GM23338 (cell line): ENCODE measurements around the gene NHS. TPM values are rescaled to one million over a fixed set of nuclear protein-coding genes. Genes with fewer than 3 reads are reported as not detected.

ENCODE experiments used
- ATAC-seq: fragments of 200-7000 bp; cut with Tn5 transposase; 3 replicates; pipeline ENCODE4 v1.9.1; 2020
- DNase-seq: peaks from one replicate; pipeline ENCODE4 v3.0.0-alpha.2; 2015; ENCODE audit warnings: low spot score
- H2AFZ ChIP-seq: fragments of 200-600 bp; sonication (generic); 2 replicates; pipeline ENCODE4 v1.8.0; 2016; ENCODE audit warnings: antibody characterized with exemption, mild to moderate bottlenecking, moderate library complexity
- H3F3A ChIP-seq: fragments of 200-600 bp; sonication (generic); replicated peaks from 2 replicates; pipeline ENCODE4 v1.8.0; 2017; ENCODE audit warnings: antibody characterized with exemption, mixed run types, low read depth
- H3K27ac ChIP-seq: fragments of 200-600 bp; sonication (generic); 2 replicates; pipeline ENCODE4 v1.6.1; 2016; ENCODE audit warnings: low read depth
- H3K27me3 ChIP-seq: fragments of 200-600 bp; sonication (generic); 2 replicates; pipeline ENCODE4 v1.8.0; 2016; ENCODE audit warnings: mild to moderate bottlenecking, mixed run types, moderate library complexity; ENCODE audit not compliant: insufficient read depth
- H3K36me3 ChIP-seq: fragments of 200-600 bp; sonication (generic); 2 replicates; pipeline ENCODE4 v1.8.0; 2016; ENCODE audit warnings: mild to moderate bottlenecking; ENCODE audit not compliant: insufficient read depth
- H3K4me1 ChIP-seq: fragments of 200-600 bp; sonication (generic); 2 replicates; pipeline ENCODE4 v1.8.0; 2016; ENCODE audit warnings: mild to moderate bottlenecking, moderate library complexity; ENCODE audit not compliant: insufficient read depth
- H3K4me2 ChIP-seq: fragments of 200-600 bp; sonication (generic); 2 replicates; pipeline ENCODE4 v1.7.1; 2017; ENCODE audit warnings: mixed run types
- H3K4me3 ChIP-seq: fragments of 200-600 bp; sonication (generic); 2 replicates; pipeline ENCODE4 v1.6.1; 2016; ENCODE audit warnings: mixed run types
- H3K79me2 ChIP-seq: fragments of 200-600 bp; sonication (generic); replicated peaks from 2 replicates; pipeline ENCODE4 v1.8.0; 2017; ENCODE audit warnings: mild to moderate bottlenecking; ENCODE audit not compliant: insufficient read depth
- H3K9me2 ChIP-seq: fragments of 200-600 bp; sonication (generic); 2 replicates; pipeline ENCODE4 v1.8.0; 2017; ENCODE audit not compliant: insufficient read depth
- H4K20me1 ChIP-seq: fragments of 200-600 bp; sonication (generic); replicated peaks from 2 replicates; pipeline ENCODE4 v1.8.0; 2017; ENCODE audit warnings: mild to moderate bottlenecking; ENCODE audit not compliant: insufficient read depth
- H3K27ac Mint-ChIP-seq: 2 replicates; pipeline ENCODE4 v1.8.0; 2020; ENCODE audit warnings: inconsistent platforms, mild to moderate bottlenecking, moderate library complexity, mixed read lengths
- H3K27me3 Mint-ChIP-seq: 3 replicates; pipeline ENCODE4 v1.8.0; 2022; ENCODE audit warnings: low read depth, mild to moderate bottlenecking, moderate library complexity, mixed read lengths, inconsistent platforms; ENCODE audit not compliant: insufficient read depth, poor library complexity
- H3K36me3 Mint-ChIP-seq: 3 replicates; pipeline ENCODE4 v1.8.0; 2021; ENCODE audit warnings: low read depth, mild to moderate bottlenecking, inconsistent platforms, moderate library complexity, mixed read lengths
- H3K4me1 Mint-ChIP-seq: 3 replicates; pipeline ENCODE4 v1.8.0; 2020; ENCODE audit warnings: mild to moderate bottlenecking, inconsistent platforms, mixed read lengths
- H3K4me3 Mint-ChIP-seq: 3 replicates; pipeline ENCODE4 v1.8.0; 2021; ENCODE audit warnings: moderate library complexity, mild to moderate bottlenecking, inconsistent platforms, mixed read lengths
- H3K9me3 Mint-ChIP-seq: 3 replicates; pipeline ENCODE4 v1.8.0; 2020; ENCODE audit warnings: moderate library complexity, mild to moderate bottlenecking, inconsistent platforms, mixed read lengths
- CREB1 ChIP-seq: fragments of 250-450 bp; sonication (Bioruptor Pico); IDR thresholded peaks from 2 replicates; pipeline ENCODE4 v1.5.0; 2020; ENCODE audit warnings: low read depth, mild to moderate bottlenecking, moderate library complexity
- CTCF ChIP-seq, 2 experiments: fragments of 200-600 bp in 1 of 2; sonication (generic) in 1 of 2; conservative IDR thresholded peaks; 2 replicates each; pipeline versions ENCODE4 v1.5.1 to v1.6.1; 2016 to 2017; ENCODE audit warnings: antibody characterized with exemption in 2 of 2, low read depth in 2 of 2, mild to moderate bottlenecking in 2 of 2, moderate library complexity in 1 of 2
- ETS1 ChIP-seq: IDR thresholded peaks from 2 replicates; pipeline ENCODE4 v1.6.1; 2016; ENCODE audit warnings: antibody characterized with exemption
- EZH2 ChIP-seq: fragments of 200-600 bp; sonication (generic); IDR thresholded peaks from one replicate; pipeline ENCODE4 v1.8.0; 2017; ENCODE audit warnings: antibody characterized with exemption, mild to moderate bottlenecking, low read depth; ENCODE audit not compliant: unreplicated experiment
- EZH2phosphoT487 ChIP-seq: fragments of 200-600 bp; sonication (generic); IDR thresholded peaks from one replicate; pipeline ENCODE4 v1.8.1; 2018; ENCODE audit warnings: antibody characterized with exemption; ENCODE audit not compliant: unreplicated experiment
- JUNB ChIP-seq: IDR thresholded peaks from one replicate; pipeline ENCODE4 v1.6.1; 2016; ENCODE audit warnings: antibody characterized with exemption; ENCODE audit not compliant: unreplicated experiment
- NANOG ChIP-seq: IDR thresholded peaks from 2 replicates; pipeline ENCODE4 v1.6.1; 2016; ENCODE audit warnings: antibody characterized with exemption, borderline replicate concordance
- POLR2AphosphoS5 ChIP-seq: IDR thresholded peaks from 2 replicates; pipeline ENCODE4 v1.6.1; 2016; ENCODE audit warnings: antibody characterized with exemption, low read depth
- REST ChIP-seq: IDR thresholded peaks from one replicate; pipeline ENCODE4 v1.6.1; 2018; ENCODE audit warnings: antibody characterized with exemption; ENCODE audit not compliant: unreplicated experiment
- STAT1 ChIP-seq: IDR thresholded peaks from one replicate; pipeline ENCODE4 v1.6.1; 2016; ENCODE audit warnings: antibody characterized with exemption; ENCODE audit not compliant: unreplicated experiment
- ZNF114 ChIP-seq: fragments of 250-450 bp; sonication (Bioruptor Pico); IDR thresholded peaks from 2 replicates; pipeline ENCODE4 v1.5.0; 2020; ENCODE audit warnings: mild to moderate bottlenecking, moderate library complexity
- ZNF331 ChIP-seq: fragments of 250-450 bp; sonication (Bioruptor Pico); IDR thresholded peaks from 2 replicates; pipeline ENCODE4 v1.5.0; 2020; ENCODE audit warnings: low read depth, mild to moderate bottlenecking, moderate library complexity
- ZNF462 ChIP-seq: fragments of 250-450 bp; sonication (Bioruptor Pico); IDR thresholded peaks from 2 replicates; pipeline ENCODE4 v1.5.0; 2020; ENCODE audit warnings: mild to moderate bottlenecking, moderate library complexity
- polyA plus RNA-seq: library from polyadenylated mRNA; unstranded; fragments of >200 nt; fragmentation: Nextera tagmentation; extraction: Ambion mirVana; gene quantifications from 2 replicates; pipeline ENCODE4 v1.2.1, GENCODE V29; 2016
- total RNA-seq: library from RNA; depleted of rRNA; stranded (reverse); fragments of >200 nt; shearing (Covaris generic); gene quantifications from 2 replicates; pipeline ENCODE4 v1.2.3, GENCODE V29; 2014

NHS gene
- total and polyA plus RNA-seq, 2 experiments from 2014 or later, result 1.8 to 8.2 TPM

- Mint-ChIP-seq H3K27me3 (peaks cover 6% of the 10 kb centered on the region), H3K4me1 (peaks cover 18% of the 10 kb centered on the region), H3K36me3 (no peaks in the 10 kb centered on the region), H3K9me3 (no peaks in the 10 kb centered on the region), H3K27ac (no peak overlapping the region), H3K4me3 (no peak overlapping the region)
- ATAC-seq (no peak), DNase-seq (no peak)
- no peak overlapping the region for H2AFZ ChIP-seq
- TF ChIP-seq NANOG (no peak), JUNB (no peak), ETS1 (no peak), CTCF (conservative IDR thresholded peaks at IDR 0.05; ENCODE audit: low read depth in 2 of 2) (no peak), EZH2 (no peak), CREB1 (CRISPR knock-in tag) (no peak), STAT1 (no peak), REST (no peak), ZNF331 (CRISPR knock-in tag) (no peak), EZH2phosphoT487 (no peak), POLR2AphosphoS5 (no peak), ZNF114 (CRISPR knock-in tag) (no peak), ZNF462 (no peak)
- no peaks in the 10 kb centered on the region for H3K36me3 ChIP-seq
- H3K79me2 ChIP-seq, result no peaks in the 10 kb centered on the region
- no peaks in the 10 kb centered on the region for H3K27me3 ChIP-seq
- H3K4me1 ChIP-seq, result peaks cover 10% of the 10 kb centered on the region; the same call in 1 of the 2 replicates
- no peaks in the 10 kb centered on the region for H4K20me1 ChIP-seq
- H3K9me2 ChIP-seq, result no peaks in the 10 kb centered on the region
- H3F3A ChIP-seq, result no peaks in the 10 kb centered on the region
- H3K4me2 ChIP-seq, result no peak overlapping the region
- H3K27ac ChIP-seq, result no peak overlapping the region
- no peak overlapping the region for H3K4me3 ChIP-seq
These were observed 209.3 kb downstream of the NHS start for GRCh38 chrX:17584248-17584681.
